ENCODE data around the gene RAX. TPM values are rescaled to one million over a fixed set of nuclear protein-coding genes. Genes with fewer than 3 reads are reported as not detected.

The RAX gene
- total and polyA plus RNA-seq, 2 donors (not counting 1 experiment from before 2014, with no cell fraction given), result not detected

DNA sequence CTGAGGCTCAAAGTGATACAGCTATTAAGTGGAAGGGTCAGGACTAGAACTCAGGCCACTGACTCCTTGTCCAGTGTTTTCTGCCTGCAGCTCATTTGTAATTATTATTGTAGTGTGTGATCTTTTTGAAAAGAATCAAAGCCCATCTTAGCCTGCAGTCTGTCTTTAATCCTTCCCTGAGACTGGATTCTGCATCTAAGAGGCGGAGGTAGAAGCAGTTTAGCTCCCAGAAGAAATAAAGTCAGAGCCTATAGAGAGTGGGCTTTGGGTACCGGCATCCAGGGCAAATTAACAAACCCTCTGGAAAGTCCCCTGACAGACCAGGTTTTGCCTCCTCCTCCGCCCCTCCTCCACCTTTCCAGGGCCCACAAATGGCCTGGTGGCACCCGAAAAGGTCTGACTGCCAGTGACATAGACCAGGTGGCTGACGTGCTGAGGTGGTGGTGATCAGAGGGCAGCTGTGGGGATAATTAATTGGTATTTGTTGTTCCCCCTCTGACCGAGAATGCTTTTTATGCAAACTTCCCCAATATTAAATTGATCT lies 2.2 kb upstream of the RAX start:
- no peak overlapping the region for H2AFZ ChIP-seq (ENCODE audit: low read length)

DNA sequence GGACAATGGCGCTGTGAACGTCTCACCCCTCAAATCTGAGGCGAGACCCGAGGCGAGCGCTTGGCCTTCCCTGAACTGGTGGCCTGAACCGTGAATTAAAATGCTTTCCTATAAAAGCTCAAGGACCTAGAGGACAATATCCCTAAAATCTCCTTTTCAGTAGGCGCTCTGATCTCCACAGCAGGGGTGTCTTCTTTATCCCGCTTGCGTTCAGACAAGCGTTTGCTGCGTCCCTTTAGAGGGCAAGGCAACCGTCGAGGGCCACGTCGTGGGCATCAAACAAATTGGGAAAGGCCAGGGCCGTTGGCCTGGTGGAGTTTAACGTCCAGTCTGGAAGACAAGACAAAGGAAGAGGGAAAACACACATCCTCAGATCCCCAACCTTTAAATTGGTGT lies 1.3 kb upstream of the RAX start:
- Histone ChIP-seq H3K4me1 (ENCODE audit: control insufficient read depth, extremely low read depth, insufficient read depth, low read length) (no peaks in the 10 kb centered on the region), H3K9ac (ENCODE audit: insufficient read depth, low read length) (no peak overlapping the region), H3K27ac (ENCODE audit: insufficient read depth, low read length) (no peak overlapping the region), H3K4me3 (replicated peaks in 1 of 4; ENCODE audit: control extremely low read depth in 1 of 4, insufficient read depth in 1 of 4, low read depth in 3 of 4, low read length in 4 of 4) (no peak overlapping the region), H3K4me2 (ENCODE audit: extremely low read depth, insufficient read depth, low read length) (no peak overlapping the region), H3K79me2 (ENCODE audit: control insufficient read depth, insufficient read depth, low read length) (no peaks in the 10 kb centered on the region), H3K9me3 (ENCODE audit: control insufficient read depth, insufficient read depth, low read depth, low read length) (no peaks in the 10 kb centered on the region), H3K36me3 (ENCODE audit: control insufficient read depth, insufficient read depth, low read length) (no peaks in the 10 kb centered on the region), H4K20me1 (ENCODE audit: control insufficient read depth, extremely low read depth, insufficient read depth, low read length) (no peaks in the 10 kb centered on the region), H2AFZ (ENCODE audit: low read length) (no peak overlapping the region), H3K27me3 (ENCODE audit: control insufficient read depth, insufficient read depth, low read length) (peaks cover 71% of the 10 kb centered on the region)
- DNase-seq (ENCODE audit: low read depth in 2 of 2), result no peak
- TF ChIP-seq, protein P1, sequence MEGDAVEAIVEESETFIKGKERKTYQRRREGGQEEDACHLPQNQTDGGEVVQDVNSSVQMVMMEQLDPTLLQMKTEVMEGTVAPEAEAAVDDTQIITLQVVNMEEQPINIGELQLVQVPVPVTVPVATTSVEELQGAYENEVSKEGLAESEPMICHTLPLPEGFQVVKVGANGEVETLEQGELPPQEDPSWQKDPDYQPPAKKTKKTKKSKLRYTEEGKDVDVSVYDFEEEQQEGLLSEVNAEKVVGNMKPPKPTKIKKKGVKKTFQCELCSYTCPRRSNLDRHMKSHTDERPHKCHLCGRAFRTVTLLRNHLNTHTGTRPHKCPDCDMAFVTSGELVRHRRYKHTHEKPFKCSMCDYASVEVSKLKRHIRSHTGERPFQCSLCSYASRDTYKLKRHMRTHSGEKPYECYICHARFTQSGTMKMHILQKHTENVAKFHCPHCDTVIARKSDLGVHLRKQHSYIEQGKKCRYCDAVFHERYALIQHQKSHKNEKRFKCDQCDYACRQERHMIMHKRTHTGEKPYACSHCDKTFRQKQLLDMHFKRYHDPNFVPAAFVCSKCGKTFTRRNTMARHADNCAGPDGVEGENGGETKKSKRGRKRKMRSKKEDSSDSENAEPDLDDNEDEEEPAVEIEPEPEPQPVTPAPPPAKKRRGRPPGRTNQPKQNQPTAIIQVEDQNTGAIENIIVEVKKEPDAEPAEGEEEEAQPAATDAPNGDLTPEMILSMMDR (conservative IDR thresholded peaks at IDR 0.05 in 1 of 2, IDR thresholded peaks at IDR 0.05 in 1 of 2; ENCODE audit: low read depth in 1 of 2, low read length in 2 of 2), result no peak
- no peak for TF ChIP-seq EZH2 (IDR thresholded peaks at IDR 0.05; ENCODE audit: low read length, missing control alignments)

More for the DNA sequence above, 2.2 kb upstream of the RAX start:
- H3K27ac ChIP-seq (ENCODE audit: insufficient read depth, low read length), result no peak overlapping the region
- H4K20me1 ChIP-seq (ENCODE audit: control insufficient read depth, extremely low read depth, insufficient read depth, low read length), result no peaks in the 10 kb centered on the region
- peaks cover 68% of the 10 kb centered on the region for H3K27me3 ChIP-seq (ENCODE audit: control insufficient read depth, insufficient read depth, low read length)
- no peaks in the 10 kb centered on the region for H3K36me3 ChIP-seq (ENCODE audit: control insufficient read depth, insufficient read depth, low read length)
- no peaks in the 10 kb centered on the region for H3K79me2 ChIP-seq (ENCODE audit: control insufficient read depth, insufficient read depth, low read length)
- no peaks in the 10 kb centered on the region for H3K4me1 ChIP-seq (ENCODE audit: control insufficient read depth, extremely low read depth, insufficient read depth, low read length)
- no peak for DNase-seq (ENCODE audit: low read depth in 2 of 2)
- no peak overlapping the region for H3K4me2 ChIP-seq (ENCODE audit: extremely low read depth, insufficient read depth, low read length)
- no peaks in the 10 kb centered on the region for H3K9me3 ChIP-seq (ENCODE audit: control insufficient read depth, insufficient read depth, low read depth, low read length)
- TF ChIP-seq, protein P1 (conservative IDR thresholded peaks at IDR 0.05 in 1 of 2, IDR thresholded peaks at IDR 0.05 in 1 of 2; ENCODE audit: low read depth in 1 of 2, low read length in 2 of 2), result no peak
- no peak for TF ChIP-seq EZH2 (IDR thresholded peaks at IDR 0.05; ENCODE audit: low read length, missing control alignments)
- no peak overlapping the region for H3K4me3 ChIP-seq (replicated peaks in 1 of 4; ENCODE audit: control extremely low read depth in 1 of 4, insufficient read depth in 1 of 4, low read depth in 3 of 4, low read length in 4 of 4)
- H3K9ac ChIP-seq (ENCODE audit: insufficient read depth, low read length), result no peak overlapping the region

DNA sequence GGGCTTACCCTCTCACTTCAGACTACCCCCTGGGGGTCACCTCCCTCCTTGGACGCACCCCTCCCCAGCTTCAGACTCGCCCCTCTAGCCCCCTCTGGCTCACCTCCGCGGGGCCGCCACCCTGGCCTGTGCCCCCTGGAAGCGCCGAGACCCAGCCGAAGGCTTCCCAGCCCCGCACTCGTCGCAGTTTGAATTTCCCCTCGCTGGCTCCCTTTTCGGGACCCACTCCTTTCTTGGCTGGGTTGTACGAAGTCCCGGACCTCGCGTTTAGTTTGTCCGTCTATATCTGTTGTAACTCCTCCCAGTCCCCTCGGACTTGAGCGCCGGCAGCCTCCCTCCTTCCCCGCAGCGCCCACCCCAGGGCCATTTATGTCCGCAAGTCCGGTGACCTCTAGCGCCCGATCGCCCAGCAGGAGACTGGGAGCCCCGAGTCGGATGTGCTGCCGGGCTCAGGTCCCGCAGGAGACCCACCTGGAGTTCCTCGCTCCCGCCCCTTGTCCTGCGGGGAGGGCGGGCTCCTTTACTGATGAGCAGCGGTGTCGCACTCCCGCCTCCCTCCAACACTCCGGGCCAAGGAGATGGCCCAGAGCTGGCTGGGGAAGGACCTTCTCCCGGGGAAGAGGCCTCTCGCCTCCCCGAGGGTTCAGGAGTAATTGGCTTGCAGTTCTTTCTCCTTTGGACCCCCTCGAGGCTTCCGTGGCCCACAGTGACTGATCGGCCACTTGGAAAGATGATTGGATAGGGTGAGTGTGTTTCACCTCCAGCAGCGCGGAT lies 692 bp upstream of the RAX start:
- no peak overlapping the region for H2AFZ ChIP-seq (ENCODE audit: low read length)
- TF ChIP-seq EZH2 (IDR thresholded peaks at IDR 0.05; ENCODE audit: low read length, missing control alignments), result no peak
- TF ChIP-seq, protein P1 (conservative IDR thresholded peaks at IDR 0.05 in 1 of 2, IDR thresholded peaks at IDR 0.05 in 1 of 2; ENCODE audit: low read depth in 1 of 2, low read length in 2 of 2), result no peak
- H3K9ac ChIP-seq (ENCODE audit: insufficient read depth, low read length), result no peak overlapping the region
- peaks cover 73% of the 10 kb centered on the region for H3K27me3 ChIP-seq (ENCODE audit: control insufficient read depth, insufficient read depth, low read length)
- H3K9me3 ChIP-seq (ENCODE audit: control insufficient read depth, insufficient read depth, low read depth, low read length), result no peaks in the 10 kb centered on the region
- H4K20me1 ChIP-seq (ENCODE audit: control insufficient read depth, extremely low read depth, insufficient read depth, low read length), result no peaks in the 10 kb centered on the region
- no peak for DNase-seq (ENCODE audit: low read depth in 2 of 2)
- no peaks in the 10 kb centered on the region for H3K36me3 ChIP-seq (ENCODE audit: control insufficient read depth, insufficient read depth, low read length)
- no peak overlapping the region for H3K4me3 ChIP-seq (replicated peaks in 1 of 4; ENCODE audit: control extremely low read depth in 1 of 4, insufficient read depth in 1 of 4, low read depth in 3 of 4, low read length in 4 of 4)
- no peaks in the 10 kb centered on the region for H3K79me2 ChIP-seq (ENCODE audit: control insufficient read depth, insufficient read depth, low read length)
- H3K27ac ChIP-seq (ENCODE audit: insufficient read depth, low read length), result no peak overlapping the region
- no peak overlapping the region for H3K4me2 ChIP-seq (ENCODE audit: extremely low read depth, insufficient read depth, low read length)
- H3K4me1 ChIP-seq (ENCODE audit: control insufficient read depth, extremely low read depth, insufficient read depth, low read length), result no peaks in the 10 kb centered on the region

Measured in fibroblast of lung (primary cell).